NB4 (cell line): Measurements from ENCODE around the gene CACYBP.

ENCODE experiments used
- TF ChIP-seq, protein P1 (sequence below): IDR thresholded peaks from one replicate; pipeline ENCODE4 v1.5.1; 2012; ENCODE audit warnings: low read depth, low read length
- TF ChIP-seq, protein P2 (sequence below): IDR thresholded peaks from 2 replicates; pipeline ENCODE4 v1.6.1; 2011; ENCODE audit warnings: low read depth, low read length

- TF ChIP-seq, protein P1, sequence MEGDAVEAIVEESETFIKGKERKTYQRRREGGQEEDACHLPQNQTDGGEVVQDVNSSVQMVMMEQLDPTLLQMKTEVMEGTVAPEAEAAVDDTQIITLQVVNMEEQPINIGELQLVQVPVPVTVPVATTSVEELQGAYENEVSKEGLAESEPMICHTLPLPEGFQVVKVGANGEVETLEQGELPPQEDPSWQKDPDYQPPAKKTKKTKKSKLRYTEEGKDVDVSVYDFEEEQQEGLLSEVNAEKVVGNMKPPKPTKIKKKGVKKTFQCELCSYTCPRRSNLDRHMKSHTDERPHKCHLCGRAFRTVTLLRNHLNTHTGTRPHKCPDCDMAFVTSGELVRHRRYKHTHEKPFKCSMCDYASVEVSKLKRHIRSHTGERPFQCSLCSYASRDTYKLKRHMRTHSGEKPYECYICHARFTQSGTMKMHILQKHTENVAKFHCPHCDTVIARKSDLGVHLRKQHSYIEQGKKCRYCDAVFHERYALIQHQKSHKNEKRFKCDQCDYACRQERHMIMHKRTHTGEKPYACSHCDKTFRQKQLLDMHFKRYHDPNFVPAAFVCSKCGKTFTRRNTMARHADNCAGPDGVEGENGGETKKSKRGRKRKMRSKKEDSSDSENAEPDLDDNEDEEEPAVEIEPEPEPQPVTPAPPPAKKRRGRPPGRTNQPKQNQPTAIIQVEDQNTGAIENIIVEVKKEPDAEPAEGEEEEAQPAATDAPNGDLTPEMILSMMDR, result no peak
- TF ChIP-seq, protein P2, sequence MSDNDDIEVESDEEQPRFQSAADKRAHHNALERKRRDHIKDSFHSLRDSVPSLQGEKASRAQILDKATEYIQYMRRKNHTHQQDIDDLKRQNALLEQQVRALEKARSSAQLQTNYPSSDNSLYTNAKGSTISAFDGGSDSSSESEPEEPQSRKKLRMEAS, result no peak
Measured at GRCh38 chr1:174971902-174972301, 27.8 kb upstream of the CACYBP start.
